GM18508 (cell line): Measurements from ENCODE around the gene VPS13D.

ENCODE experiments used
- ATAC-seq: cut with Tn5 transposase; IDR thresholded peaks from one replicate; pipeline ENCODE4 v1.9.1; 2021; ENCODE audit warnings: moderate number of reproducible peaks; ENCODE audit not compliant: insufficient read depth, unreplicated experiment

VPS13D gene

DNA sequence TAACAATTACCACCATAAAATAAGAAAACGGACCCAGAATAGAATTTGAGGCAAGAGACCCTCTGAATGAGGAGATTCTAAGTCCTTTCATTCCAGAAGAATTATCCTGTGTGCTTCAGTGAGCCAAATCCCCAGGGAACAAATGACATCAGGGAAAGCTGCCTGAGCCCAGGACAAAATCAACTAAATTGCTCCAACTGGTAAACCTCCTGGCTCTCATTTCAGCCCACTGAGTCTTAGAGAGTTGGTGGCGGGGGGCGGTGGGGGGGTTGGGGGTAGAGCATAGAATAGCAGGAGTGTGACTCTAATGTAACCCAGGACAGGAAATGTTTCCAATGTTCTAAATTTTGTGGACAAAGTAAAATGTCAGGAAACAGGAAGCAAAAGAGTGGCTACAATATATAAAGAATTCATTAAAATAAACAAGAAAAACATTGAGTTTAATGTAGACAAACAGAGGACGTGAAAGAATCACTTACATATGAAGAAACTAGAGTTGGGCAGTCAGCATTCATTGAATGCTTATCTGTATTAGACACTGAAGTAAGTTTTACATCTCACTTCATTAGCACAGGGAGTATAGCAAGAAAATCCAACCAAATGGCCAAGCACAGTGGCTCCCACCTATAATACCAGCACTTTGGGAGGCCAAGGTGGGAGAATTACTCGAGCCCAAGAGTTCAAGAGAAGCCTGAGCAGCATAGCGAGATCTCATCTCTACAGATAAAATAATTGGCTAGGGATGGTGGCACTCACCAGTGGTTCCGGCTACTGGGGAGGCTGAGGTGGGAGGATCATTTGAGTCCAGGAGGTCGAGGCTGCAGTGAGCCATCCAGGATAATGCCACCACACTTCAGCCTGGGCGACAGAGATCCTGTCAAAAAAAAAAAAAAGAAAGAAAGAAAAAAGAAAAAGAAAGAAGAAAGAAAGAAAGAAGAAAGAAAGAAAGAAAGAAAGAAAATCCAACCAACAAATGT lies 313.1 kb downstream of the VPS13D start:
- ATAC-seq: no peak

- ATAC-seq: no peak
Measured at GRCh38 chr1:12543740-12544154, 313.9 kb downstream of the VPS13D start.

GRCh38 chr1:12544357-12544756 lies 314.5 kb downstream of the VPS13D start:
- ATAC-seq: no peak

GRCh38 chr1:12544992-12545391 lies 315.2 kb downstream of the VPS13D start:
- no peak for ATAC-seq

GRCh38 chr1:12546771-12547585 lies 317.1 kb downstream of the VPS13D start:
- no peak for ATAC-seq

DNA sequence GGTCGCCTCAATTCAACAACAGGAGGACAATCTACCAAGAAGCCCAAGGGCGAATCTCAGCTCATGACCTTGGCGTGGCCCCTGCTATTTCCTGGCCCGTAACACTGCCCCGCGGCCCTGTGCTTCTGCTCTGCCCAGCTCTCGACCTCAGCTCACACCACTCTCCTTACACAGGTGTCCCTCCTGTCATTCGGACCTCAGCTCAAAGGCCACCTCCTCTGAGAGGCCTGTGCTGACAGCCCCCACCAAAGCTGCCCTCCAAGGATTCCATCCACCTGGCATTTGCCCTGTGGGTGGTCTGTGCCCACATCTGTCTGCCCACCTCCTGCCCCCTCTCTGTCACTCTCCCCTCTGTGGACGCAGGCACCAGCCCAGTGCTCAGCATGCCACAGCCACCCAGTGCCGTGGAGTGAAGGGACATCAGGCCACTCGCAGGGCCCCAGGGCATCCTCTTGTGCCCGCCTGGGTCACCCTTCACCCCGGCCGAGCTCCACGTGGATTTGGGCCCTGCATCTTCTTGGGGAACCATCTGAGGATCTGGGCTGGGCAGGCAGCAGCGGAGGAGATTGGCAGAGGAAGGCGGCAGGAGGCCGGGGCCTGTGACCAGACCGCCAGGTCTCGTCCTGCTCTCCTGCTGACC lies 317.9 kb downstream of the VPS13D start:
- ATAC-seq: no peak

- no peak for ATAC-seq
Measured at GRCh38 chr1:12548279-12548972, 318.6 kb downstream of the VPS13D start.

GRCh38 chr1:12548973-12549459 lies 319.2 kb downstream of the VPS13D start:
- no peak for ATAC-seq

GRCh38 chr1:12549460-12550349 lies 319.9 kb downstream of the VPS13D start:
- no peak for ATAC-seq

DNA sequence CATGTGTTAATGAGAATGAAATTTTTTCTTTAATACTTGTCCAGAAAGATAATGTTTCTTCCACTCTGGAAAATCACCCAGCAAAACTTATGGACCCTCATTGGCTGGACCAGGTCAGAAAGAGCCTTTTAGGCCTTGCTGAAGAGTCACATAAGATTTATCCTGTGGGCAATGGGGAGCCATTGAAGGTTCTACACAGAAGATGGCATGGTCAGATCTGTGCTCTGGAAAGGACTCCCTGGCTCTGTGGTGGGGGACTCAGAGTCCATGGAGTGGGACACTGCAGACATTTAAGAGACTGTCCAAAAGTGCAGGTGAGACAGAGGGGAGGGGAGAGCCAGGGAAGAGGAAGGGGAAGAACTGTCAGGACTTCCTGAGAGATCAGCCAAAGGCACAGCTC lies 321.8 kb downstream of the VPS13D start:
- no peak for ATAC-seq

GRCh38 chr1:12552111-12552888 lies 322.5 kb downstream of the VPS13D start:
- no peak for ATAC-seq

GRCh38 chr1:12552951-12553921 lies 323.4 kb downstream of the VPS13D start:
- no peak for ATAC-seq

DNA sequence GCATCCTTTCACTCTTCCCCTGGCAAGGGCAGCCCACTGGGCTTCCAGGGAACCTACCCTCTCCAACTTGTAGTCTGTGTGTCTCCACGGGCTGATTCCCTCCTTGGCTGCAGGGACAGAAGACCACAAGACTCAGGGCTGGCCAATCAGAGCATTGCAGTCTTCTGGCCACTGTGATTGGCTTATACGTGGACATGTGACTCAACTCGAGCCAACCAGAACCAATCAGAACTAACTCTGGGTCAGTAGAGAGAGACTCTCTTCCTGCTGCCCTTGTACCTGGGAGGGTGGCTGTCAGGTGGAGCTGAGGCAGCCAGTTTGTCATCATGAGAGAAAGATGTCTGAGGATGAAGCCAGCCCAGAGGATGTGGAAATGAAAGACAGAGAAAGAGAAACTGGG lies 324.1 kb downstream of the VPS13D start:
- no peak for ATAC-seq

- no peak for ATAC-seq
Measured at GRCh38 chr1:12554521-12555305, 324.9 kb downstream of the VPS13D start.

GRCh38 chr1:12555411-12556367 lies 325.9 kb downstream of the VPS13D start:
- ATAC-seq: no peak
